GM12874 (cell line): ENCODE measurements around the gene MMP24OS.

Experiments
- TF ChIP-seq, protein P1 (sequence below): IDR thresholded peaks from 2 replicates; pipeline ENCODE4 v1.5.1; 2011; ENCODE audit warnings: low read depth, mild to moderate bottlenecking, control low read depth, low read length, moderate library complexity; ENCODE audit not compliant: insufficient read depth

Gene MMP24OS

DNA sequence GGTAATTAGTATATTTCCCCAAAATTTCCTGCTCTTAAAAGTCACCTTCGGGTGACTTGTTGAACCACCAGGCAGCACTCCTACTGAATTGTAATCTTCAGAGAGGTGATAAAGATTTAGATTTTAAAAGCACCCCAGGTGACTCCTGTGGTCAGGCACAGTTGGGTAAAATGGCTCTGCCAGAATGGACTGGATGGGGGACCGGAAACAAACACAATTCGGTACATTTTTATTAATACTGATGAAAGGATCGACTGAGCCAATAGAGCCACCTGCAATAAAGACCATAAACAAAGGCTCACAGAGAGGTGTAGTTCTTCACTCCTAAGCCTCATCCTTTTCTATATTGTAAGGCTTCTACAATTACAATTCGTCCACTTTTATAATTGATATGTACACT, 33.9 kb upstream of the MMP24OS start:
- TF ChIP-seq, protein P1, sequence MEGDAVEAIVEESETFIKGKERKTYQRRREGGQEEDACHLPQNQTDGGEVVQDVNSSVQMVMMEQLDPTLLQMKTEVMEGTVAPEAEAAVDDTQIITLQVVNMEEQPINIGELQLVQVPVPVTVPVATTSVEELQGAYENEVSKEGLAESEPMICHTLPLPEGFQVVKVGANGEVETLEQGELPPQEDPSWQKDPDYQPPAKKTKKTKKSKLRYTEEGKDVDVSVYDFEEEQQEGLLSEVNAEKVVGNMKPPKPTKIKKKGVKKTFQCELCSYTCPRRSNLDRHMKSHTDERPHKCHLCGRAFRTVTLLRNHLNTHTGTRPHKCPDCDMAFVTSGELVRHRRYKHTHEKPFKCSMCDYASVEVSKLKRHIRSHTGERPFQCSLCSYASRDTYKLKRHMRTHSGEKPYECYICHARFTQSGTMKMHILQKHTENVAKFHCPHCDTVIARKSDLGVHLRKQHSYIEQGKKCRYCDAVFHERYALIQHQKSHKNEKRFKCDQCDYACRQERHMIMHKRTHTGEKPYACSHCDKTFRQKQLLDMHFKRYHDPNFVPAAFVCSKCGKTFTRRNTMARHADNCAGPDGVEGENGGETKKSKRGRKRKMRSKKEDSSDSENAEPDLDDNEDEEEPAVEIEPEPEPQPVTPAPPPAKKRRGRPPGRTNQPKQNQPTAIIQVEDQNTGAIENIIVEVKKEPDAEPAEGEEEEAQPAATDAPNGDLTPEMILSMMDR: no peak

DNA sequence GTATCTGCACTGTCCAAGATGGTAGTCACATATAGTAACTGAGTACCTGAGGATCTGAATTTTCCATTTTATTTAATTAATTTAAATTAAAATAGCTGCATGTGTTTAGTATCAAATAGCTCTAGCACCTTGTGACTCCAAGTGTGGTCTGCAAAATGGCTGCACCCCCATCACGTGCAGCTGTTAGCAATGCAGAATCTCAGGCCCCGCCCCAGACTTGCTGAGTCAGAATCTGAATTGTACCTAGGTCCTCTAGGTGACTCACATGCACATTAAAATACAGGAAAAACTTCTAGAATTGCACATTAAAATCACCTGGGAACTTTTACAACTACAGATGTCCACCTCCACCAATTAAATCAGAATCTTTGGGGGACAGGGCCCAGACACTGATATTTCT, 33.5 kb upstream of the MMP24OS start:
- TF ChIP-seq, protein P1: no peak

DNA sequence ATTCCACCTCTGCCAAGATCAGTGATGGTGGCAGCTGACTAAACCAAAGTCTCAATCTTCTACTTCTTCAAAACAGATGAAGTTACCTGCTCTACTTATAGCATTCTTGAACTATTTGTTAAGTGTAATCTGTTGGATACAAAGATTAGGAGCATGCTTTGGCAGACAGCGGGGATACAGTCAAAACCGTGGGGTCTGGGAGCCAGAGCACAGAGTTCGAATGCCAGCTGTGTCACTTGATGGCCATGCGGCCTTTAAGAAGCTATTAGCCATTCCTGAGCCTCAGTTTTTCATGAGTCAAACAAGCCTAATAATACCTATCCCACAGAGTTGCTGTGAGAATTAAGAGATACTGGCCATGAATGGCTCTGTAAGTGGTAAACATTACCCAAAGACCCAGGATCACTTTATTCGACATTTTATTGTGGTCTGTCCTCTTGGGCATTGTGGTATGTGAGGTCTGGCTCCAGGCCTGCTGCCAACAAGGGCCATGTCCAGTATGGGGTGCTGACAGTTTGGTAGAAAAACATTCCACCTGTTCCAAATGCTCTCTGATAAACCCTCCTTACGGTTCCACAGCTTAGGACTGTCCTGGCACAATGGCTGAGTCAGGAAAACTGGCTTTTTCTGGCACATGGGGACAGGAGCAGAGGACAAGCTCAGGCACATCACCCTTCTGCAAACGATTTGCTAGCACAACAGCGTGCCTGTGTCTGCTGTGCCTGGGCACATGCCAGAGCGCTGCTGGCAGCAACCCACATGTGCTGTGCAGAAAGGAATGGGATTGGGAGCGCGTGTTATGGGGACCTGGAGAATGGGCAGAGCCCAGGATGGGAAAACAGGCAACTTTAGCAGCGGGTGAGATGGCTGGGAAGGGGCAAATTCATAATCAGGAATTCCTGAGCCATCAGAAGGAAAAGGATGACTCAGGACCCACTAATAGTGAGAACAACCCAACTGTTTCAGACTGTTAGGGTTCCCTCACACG, 30.0 kb upstream of the MMP24OS start:
- TF ChIP-seq, protein P1: no peak

DNA sequence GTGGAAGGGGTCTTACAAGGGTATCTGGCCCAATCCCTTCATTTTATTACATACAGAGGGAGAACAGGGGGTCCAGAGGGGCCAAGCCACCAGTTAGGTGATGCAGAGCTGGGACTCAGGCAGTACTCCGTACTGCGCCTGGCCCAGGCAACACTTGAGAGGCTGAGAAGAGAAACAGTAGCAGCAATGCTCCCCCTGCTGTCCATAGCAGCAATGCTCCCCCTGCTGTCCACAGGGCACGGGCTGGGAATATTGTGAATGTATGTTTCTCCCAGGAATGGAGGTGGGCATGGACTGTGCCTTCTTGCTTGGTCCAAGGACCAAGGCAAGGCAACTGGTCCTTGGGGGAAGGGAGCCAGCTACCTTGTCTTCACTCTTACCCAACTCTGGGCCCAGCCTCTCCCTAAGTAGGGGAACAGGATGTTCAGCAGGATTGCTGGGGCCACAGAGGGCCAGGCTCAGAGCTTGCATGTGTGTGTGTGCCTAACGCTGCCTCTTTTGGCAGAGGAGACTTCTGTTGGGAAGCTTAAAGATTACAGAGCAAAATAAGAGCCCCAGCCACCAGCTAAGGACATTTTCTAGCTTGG, 29.1 kb upstream of the MMP24OS start:
- TF ChIP-seq, protein P1: peak; percentile 65

DNA sequence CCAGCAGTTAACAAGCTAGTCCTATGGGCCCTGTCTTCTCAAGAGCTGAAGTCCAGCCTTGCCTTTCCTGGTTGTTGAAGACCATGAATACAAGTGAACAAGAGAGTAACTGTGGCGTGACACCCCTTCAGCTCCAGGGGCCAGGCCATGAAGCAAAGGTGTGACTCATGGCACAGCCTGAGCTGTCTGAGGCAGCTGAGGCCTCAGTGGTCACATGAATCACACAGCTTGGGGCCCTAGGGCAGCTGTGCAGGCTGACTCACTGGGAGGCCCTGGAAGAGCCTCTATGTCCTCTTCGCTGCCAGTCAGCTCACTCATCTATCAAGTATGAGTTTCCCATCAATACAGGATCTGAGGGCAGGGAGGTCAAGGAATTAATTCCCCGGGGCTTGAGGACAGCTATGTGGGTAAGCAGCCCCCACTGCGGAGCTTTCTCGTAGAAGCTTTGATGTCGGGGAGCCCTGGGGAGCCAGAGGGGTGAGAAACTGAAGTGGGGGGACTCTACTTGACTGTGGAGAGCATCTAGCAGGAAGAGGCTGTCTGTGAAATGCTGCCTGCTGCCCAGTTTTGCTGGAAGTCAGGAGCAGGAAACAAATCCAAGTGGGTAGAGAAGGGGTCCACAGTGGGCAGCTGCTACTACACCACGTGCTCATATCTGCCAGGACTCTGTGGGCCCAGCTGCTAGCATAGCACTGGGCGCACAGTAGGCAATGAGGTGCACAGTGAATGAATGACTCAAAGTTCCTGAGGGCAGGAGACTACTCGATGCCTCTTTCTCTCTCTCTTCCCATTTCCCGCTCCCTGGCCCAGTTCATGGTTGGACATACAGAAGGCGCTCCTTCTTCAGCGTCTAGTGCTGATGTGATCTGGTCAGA, 28.0 kb upstream of the MMP24OS start:
- TF ChIP-seq, protein P1: no peak

DNA sequence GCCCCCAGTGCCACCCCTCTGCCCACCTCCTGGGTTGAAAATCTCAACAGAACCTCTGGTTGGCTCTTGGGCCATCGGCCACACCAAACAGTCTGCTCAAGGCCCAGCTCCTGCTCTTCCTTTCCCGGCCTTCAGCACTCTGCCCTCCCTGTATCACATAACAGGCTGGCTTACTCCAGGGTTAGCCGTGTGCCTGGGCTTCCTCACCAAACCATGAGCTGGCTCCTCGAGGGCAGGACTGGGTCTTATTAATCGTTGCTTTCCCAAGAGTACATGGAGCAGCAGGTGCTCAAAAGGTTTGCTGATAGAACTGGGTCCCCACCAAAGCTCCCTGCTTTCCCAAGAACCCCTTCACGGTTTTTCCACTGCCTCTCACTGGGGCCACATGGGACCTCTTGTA, 27.0 kb upstream of the MMP24OS start:
- TF ChIP-seq, protein P1: no peak
